ENCODE data around the gene KCNT2.
A peak's percentile ranks its signal among the peaks of the same experiment; 100 is the strongest.

KCNT2 gene

DNA sequence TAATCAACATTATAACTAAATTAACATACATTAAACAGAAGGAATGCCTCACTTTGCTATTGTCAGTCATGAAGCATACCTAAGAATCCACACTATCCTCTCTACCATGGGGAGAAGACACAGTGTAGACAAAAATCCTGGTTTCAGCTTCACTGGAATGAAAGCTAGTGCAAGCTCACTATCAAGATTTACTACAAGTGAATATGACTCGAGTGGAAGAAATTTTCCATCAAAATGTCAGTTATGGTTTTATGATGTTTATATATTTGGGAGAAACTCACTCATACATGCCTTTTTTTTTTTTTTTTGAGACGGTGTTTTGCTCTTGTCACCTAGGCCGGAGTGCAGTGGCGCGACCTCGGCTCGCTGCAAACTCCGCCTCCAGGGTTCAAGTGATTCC is 424.3 kb downstream of the KCNT2 start:
- TF ChIP-seq Cebpa-rat (IDR thresholded peaks at IDR 0.05), result no peak
- no peak overlapping the region; a peak in 2 of 22 replicates for H3K4me2 ChIP-seq

DNA sequence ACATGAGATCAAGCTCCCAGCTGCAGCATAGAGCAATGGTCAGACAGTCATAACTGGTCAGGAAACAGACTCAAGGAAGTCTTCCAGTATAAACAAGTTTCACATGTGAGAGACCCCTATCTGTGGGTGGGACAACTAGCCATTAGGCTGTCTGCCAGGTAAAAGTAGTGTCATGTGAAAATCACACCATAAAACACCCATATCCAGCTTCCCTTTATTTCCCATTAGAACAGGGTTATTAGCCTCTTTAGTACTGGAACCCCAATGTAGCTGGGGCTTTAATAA is 426.7 kb downstream of the KCNT2 start:
- peaks cover 0 to 57% (median 25%) of the 10 kb centered on the region in 10 experiments; a peak in 18 of 20 replicates for H3K4me1 ChIP-seq
- H3K27ac ChIP-seq, result peak overlapping the region in 9 of 11 experiments; percentile 61 to 82 (median 68); a peak in 18 of 22 replicates
- H4K20me1 ChIP-seq, result no peaks in the 10 kb centered on the region
- TF ChIP-seq Cebpa-rat (IDR thresholded peaks at IDR 0.05), result no peak
- H3K27me3 ChIP-seq, result no peaks in the 10 kb centered on the region
- H3K4me2 ChIP-seq, result peak overlapping the region; percentile 7 to 90 (median 76); a peak in 20 of 22 replicates
- H3K9ac ChIP-seq, result peak overlapping the region in 5 of 11 experiments; percentile 22 to 57 (median 43); a peak in 5 of 22 replicates
- no peak overlapping the region; a peak in 1 of 20 replicates for H3K4me3 ChIP-seq
- no peaks in the 10 kb centered on the region for H3K36me3 ChIP-seq
- no peaks in the 10 kb centered on the region for H3K9me3 ChIP-seq (replicated peaks in 1 of 11)

More for the DNA sequence above, 424.3 kb downstream of the KCNT2 start:
- Histone ChIP-seq H3K27me3 (no peaks in the 10 kb centered on the region), H3K4me3 (no peak overlapping the region), H3K4me1 (peaks cover 0 to 47% (median 24%) of the 10 kb centered on the region in 10 experiments; a peak in 18 of 20 replicates), H3K9me3 (replicated peaks in 1 of 11) (peaks cover 0 to 6% (median 0%) of the 10 kb centered on the region in 11 experiments; a peak in 7 of 22 replicates), H4K20me1 (no peaks in the 10 kb centered on the region), H3K27ac (no peak overlapping the region), H3K36me3 (no peaks in the 10 kb centered on the region), H3K9ac (no peak overlapping the region)

DNA sequence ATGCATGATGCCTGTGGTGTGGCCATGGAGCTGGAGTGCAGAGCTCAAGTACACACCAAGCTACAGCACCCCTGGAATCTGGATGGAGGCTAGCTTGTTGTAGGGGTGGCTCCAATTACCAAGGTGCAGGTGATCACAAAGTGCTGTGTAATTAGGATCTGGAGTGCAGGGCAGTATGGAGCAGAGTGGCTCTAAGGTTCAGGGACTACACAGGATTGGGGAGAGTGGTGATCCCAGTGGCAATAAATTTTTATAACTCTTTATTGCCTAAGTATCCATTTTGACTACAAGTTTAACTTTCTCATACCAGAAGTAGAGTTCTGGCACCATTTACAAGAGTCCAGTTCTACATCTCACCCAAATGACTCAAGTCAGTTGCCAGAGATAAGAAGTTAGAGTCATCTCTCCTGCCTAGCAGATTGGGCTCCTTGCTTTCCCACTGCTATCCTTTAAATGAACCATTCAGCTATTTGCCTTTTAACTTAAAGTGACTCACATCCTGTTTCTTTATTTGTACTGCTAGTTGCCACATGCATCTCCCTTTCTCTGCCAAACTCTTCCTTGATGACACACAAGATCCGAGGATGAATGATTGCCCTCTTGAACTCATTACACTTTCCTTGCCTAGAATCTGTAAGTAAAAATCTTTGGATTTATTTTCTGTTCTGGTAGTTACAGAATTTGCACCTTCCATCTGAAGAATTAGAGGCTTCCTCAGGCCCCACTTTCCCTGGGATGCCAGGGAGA is 427.2 kb downstream of the KCNT2 start:
- Histone ChIP-seq H3K4me3 (peak overlapping the region in 1 of 10 experiments; percentile 48; a peak in 2 of 20 replicates), H3K36me3 (no peaks in the 10 kb centered on the region), H4K20me1 (no peaks in the 10 kb centered on the region), H3K27me3 (no peaks in the 10 kb centered on the region), H3K9me3 (replicated peaks in 1 of 11) (no peaks in the 10 kb centered on the region), H3K9ac (peak overlapping the region in 5 of 11 experiments; percentile 22 to 57 (median 43); a peak in 6 of 22 replicates), H3K27ac (peak overlapping the region in 10 of 11 experiments; percentile 41 to 82 (median 68); a peak in 20 of 22 replicates), H3K4me2 (peak overlapping the region; percentile 7 to 90 (median 76); a peak in 21 of 22 replicates), H3K4me1 (peaks cover 0 to 57% (median 25%) of the 10 kb centered on the region in 10 experiments; a peak in 18 of 20 replicates)
- TF ChIP-seq Cebpa-rat (IDR thresholded peaks at IDR 0.05), result peak in 4 of 11 experiments; percentile 36 to 78 (median 62); a peak in 4 of 22 replicates

- peaks cover 0 to 44% (median 25%) of the 10 kb centered on the region in 10 experiments; a peak in 18 of 20 replicates for H3K4me1 ChIP-seq
- no peaks in the 10 kb centered on the region for H3K9me3 ChIP-seq (replicated peaks in 1 of 11)
- H3K4me3 ChIP-seq, result no peak overlapping the region
- no peaks in the 10 kb centered on the region for H4K20me1 ChIP-seq
- no peak for TF ChIP-seq Cebpa-rat (IDR thresholded peaks at IDR 0.05)
- no peak overlapping the region for H3K27ac ChIP-seq
- no peaks in the 10 kb centered on the region for H3K27me3 ChIP-seq
- H3K36me3 ChIP-seq, result no peaks in the 10 kb centered on the region
- no peak overlapping the region for H3K9ac ChIP-seq
- peak overlapping the region in 1 of 11 experiments; percentile 35; a peak in 1 of 22 replicates for H3K4me2 ChIP-seq
These were observed 430.1 kb downstream of the KCNT2 start for GRCh38 chr1:196178083-196178635.
